Erythroblast (primary cell): ENCODE data around the gene ACIN1.

Source experiments
- GATA1 ChIP-seq: IDR thresholded peaks from 2 replicates; pipeline ENCODE4 v1.6.1; 2011; ENCODE audit warnings: low read depth, mild to moderate bottlenecking, control low read depth, low read length, moderate library complexity
- POLR2A ChIP-seq: IDR thresholded peaks from 2 replicates; pipeline ENCODE4 v1.6.1; 2011; ENCODE audit warnings: mild to moderate bottlenecking, low read length

GRCh38 chr14:23018107-23018506, 76.8 kb downstream of the ACIN1 start:
- no peak for TF ChIP-seq POLR2A
- TF ChIP-seq GATA1, result no peak
